GM10847 (cell line): Measurements from ENCODE around the gene LSM4.

Source experiments
- POLR2A ChIP-seq: IDR thresholded peaks from 2 replicates; pipeline ENCODE4 v1.6.1; 2011; ENCODE audit not compliant: insufficient read length; ENCODE audit errors: extremely low read depth

Gene LSM4

GRCh38 chr19:18319591-18320135 lies 3.2 kb downstream of the LSM4 start:
- no peak for TF ChIP-seq POLR2A

DNA sequence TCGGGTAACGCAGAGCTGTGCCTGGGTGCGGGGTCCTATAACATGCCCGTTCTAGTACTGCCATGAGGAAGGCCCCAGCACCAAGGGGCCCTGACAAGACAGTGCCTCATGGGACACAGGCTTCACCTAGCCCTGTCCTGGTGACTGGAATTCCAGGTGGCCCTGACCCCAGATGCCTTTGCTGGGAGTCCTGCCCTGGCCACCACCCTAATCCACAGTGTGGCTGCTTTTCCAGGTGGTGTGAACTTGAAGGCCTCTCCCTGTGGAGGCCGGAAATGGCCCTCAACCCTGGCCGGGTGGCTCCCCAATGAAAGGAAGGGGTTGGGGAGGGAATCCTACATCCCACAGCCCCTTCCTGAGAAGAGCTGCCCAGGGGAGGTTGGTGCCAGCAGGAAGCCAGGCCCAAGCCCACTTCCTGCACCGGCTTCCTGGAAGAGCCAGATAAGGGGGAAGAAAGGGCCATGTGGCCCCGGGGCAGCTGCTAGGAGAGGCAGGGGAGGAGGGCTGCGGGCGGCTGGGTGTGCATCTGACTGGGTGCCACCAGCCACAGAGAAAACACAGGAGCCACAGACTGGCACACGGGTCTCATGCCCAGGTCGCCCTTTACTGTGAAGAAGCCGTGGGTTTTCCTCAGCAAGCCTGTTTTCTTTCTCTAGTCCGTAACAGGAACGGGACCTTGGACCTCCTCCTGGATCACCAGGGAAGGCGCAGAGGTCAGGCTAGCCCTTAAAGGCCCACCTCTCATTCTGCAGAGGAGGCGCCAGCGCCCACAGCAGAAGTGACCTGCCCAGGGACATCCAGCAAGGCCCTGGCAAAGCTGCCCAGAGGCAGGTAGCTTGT lies 4.7 kb downstream of the LSM4 start:
- TF ChIP-seq POLR2A = no peak

DNA sequence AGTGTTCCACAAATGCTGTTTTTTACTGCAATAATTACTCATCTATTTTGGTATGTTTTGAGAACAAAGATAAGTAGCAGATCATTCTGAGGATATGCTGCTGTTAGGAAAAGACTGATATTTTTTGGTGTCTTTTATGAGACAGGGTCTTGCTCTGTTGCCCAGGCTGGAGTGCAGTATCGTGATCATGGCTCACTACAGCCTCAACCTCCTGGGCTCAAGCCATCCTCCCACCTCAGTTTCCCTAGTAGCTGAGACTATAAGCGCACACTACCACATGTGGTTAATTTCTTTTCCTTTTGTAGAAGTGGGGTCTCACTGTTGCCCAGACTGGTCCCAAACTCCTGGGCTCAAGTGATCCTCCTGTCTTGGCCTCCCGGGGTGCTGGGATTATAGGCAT lies 9.5 kb downstream of the LSM4 start:
- TF ChIP-seq POLR2A = no peak

DNA sequence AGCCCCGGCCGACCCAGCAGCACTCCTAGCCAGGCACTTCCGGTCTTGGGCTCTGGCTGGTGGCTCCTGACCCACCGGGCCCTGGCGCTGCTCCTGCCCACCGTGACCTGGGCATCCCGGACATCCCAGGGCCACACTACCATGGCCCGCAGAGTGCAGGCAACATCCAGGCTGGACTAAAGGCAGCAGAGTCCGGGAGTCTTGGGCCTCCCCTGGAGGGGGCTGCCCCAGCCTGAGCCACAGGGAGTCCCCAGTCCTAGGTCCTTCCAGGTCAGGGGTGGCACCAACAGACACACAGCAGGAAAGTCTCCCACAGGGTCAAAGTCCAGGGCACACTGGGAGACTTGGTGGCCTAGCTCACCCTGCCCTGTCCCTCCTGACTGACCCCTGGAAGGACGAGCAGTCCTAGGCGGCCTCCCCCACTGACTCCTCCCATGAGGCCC lies 10.8 kb downstream of the LSM4 start:
- TF ChIP-seq POLR2A = no peak

- no peak for TF ChIP-seq POLR2A
Measured at GRCh38 chr19:18311502-18312091, 11.3 kb downstream of the LSM4 start.

- no peak for TF ChIP-seq POLR2A
Measured at GRCh38 chr19:18310966-18311365, 11.9 kb downstream of the LSM4 start.

DNA sequence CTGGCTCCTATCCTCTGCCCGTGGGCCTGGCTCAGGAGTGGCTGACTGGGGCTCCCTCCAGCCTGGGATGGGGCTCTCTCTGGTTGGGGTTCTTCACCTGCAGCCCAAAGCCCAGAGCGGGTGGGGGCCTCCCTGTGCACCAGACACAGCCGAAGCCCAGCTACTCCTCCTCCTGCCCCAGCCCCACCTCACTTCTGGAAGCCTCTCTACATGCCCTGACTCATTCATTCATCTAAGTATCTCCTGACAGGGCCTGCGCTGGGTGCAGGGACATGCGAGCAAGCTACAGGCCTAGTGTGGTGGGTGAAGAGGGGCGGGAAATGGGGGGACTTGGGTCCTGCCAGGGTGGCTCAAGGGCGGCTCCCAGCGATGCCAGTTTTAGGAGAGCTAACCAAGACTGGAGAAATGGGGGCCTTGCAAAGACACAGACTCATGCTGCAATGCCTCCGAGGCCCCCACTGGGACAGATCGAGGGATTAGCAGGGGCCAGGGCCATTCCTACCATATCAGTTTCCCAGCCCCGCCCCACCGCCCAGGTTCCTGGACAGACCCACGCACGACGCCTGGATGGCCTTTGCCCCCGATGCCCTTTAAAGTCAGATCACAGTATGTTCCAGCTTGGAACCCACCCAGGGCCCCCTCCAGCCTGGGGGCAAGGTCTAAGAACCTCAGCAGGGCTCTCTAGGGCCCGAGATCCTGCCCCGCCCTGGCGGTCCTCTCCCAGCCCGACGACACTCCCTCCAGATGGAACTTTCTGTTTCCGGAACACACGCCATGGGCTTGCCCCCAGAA lies 12.6 kb downstream of the LSM4 start:
- TF ChIP-seq POLR2A = no peak

DNA sequence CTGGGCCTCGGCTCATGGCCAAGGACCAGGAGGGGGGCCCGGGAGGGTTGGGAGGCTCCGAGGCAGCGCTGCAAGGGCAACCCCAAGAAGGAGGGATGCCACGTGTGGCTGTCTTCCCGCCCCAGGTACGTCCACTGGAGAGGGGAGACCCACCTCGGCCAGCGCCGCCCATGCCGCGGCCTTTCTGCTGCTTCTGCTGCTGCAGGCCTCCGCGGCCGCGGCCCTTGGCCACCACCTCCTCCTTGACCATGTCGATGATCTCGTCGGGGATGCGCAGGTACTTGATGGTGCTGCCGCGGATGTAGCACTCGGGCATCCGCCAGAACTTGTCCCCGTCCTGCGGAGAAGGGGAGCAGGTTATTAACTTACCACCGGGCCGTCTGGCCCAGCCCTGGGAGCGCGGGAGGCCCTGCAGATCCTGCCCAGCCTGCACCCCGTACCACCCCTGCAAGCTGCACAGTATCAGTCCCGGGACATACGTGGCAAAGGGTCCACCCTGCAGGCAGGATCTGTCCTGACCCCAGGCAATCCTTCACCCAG lies 13.3 kb downstream of the LSM4 start:
- no peak for TF ChIP-seq POLR2A

GRCh38 chr19:18308948-18309325 lies 13.9 kb downstream of the LSM4 start:
- TF ChIP-seq POLR2A = no peak

- TF ChIP-seq POLR2A = no peak
Measured at GRCh38 chr19:18308051-18308947, 14.6 kb downstream of the LSM4 start.

DNA sequence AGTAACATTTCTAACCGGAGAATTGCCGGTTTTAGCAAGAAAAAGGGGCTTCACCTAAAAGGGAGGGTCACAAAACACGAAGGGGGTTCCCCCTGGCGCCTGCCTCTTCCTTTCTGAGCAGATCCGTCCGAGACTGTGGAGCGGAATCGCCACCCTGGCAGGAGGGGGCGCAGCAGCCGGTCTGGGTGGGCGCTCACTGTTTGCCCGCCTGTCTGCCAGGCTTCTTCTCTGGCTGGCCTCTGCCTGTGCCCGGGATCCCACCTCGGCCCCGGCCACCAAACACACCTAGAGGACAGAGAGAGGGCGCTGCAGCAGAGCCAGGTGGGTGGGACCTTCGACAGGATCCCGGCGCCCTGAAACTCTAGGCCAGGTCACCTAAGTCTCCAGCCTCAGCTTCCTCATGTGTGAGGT lies 15.6 kb downstream of the LSM4 start:
- no peak for TF ChIP-seq POLR2A

DNA sequence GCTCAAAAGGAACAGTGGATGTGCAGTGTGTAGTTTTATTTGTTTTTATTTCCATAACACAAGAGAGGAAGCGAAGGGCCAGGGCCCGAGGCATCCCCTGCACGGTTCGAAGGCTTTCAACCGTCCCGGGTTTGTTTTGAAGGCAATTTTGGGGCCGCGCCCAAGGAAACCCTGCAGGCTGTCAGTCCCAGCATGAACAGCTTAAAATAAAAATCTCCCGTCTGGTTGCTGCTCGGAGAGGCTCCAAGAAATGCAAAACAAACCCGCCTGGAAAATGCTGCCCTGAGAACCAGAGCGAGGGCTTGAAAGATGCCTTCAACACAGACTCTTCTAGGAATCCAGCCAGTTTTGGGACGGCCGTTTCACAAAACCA lies 16.0 kb downstream of the LSM4 start:
- TF ChIP-seq POLR2A = no peak

DNA sequence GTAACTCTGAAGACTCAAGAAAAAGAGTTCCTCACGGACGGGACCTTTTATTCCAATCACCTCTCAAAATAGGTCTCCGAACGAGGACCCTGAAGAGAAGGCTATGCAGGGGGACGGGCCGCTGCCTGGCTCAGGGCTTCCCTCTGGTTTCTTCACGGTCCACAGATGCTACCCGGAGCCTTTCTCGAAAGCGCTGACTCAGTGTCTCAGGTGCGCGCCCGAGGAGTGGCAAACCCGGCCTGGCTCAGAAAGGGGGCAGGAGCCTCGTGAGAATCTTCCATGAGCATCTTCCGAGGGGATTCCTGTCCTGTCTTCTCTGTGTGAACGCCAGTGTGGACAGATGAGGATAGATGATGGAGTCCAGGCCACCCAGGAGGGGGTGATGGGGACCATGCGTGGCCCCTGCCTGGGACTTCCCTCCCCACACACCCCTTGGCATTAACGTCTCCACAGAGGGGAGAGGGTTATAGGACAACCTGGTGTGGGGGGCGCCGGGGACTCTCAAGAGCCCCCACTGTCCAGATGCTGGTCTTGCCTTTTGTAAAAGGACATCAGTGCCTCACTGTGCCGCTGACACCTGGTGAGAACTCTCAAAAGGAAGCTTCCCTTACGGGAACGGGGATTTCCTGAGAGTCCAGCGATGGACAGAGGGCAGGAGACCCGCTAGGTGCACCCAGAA lies 16.5 kb downstream of the LSM4 start:
- TF ChIP-seq POLR2A = no peak
